HepG2 (cell line): Measurements from ENCODE around the gene LTB4R2. TPM values are rescaled to one million over a fixed set of nuclear protein-coding genes. Genes with fewer than 3 reads are reported as not detected.

Source experiments
- HNF4A ChIP-seq: sonication (generic); formaldehyde crosslinking; IDR thresholded peaks from 2 replicates; pipeline ENCODE4 v1.4.0; 2020; ENCODE audit warnings: missing genetic modification reagents
- HNF4G ChIP-seq, 2 experiments: sonication (generic) in 1 of 2; formaldehyde crosslinking in 1 of 2; IDR thresholded peaks; 2 replicates each; pipeline versions ENCODE4 v1.4.0 to v1.6.1; 2011 to 2020; ENCODE audit warnings: borderline replicate concordance in 2 of 2, low read depth in 2 of 2, mild to moderate bottlenecking in 2 of 2, low read length in 1 of 2, missing genetic modification reagents in 1 of 2, moderate library complexity in 1 of 2
- NCOR1 ChIP-seq: fragments of 200-600 bp; sonication (generic); IDR thresholded peaks from 2 replicates; pipeline ENCODE4 v1.7.0; 2017; ENCODE audit warnings: antibody characterized with exemption, low read length, borderline replicate concordance
- SAP130 ChIP-seq: IDR thresholded peaks from 2 replicates; pipeline ENCODE4 v1.6.1; 2016; ENCODE audit warnings: low read depth
- SOX5 ChIP-seq: IDR thresholded peaks from 2 replicates; pipeline ENCODE4 v1.6.1; 2016; ENCODE audit warnings: borderline replicate concordance
- TBP ChIP-seq: sonication (generic); formaldehyde crosslinking; IDR thresholded peaks from 2 replicates; pipeline ENCODE4 v1.5.0; 2020; ENCODE audit warnings: missing genetic modification reagents
- YEATS4 ChIP-seq: sonication (generic); formaldehyde crosslinking; IDR thresholded peaks from 2 replicates; pipeline ENCODE4 v1.4.0; 2020; ENCODE audit warnings: missing genetic modification reagents, borderline replicate concordance
- ZNF292 ChIP-seq: sonication (generic); formaldehyde crosslinking; IDR thresholded peaks from 2 replicates; pipeline ENCODE4 v1.8.1; 2022; ENCODE audit warnings: mild to moderate bottlenecking, low read depth, missing genetic modification reagents, borderline replicate concordance
- ZNF570 ChIP-seq: sonication (generic); formaldehyde crosslinking; IDR thresholded peaks from 2 replicates; pipeline ENCODE4 v1.4.0; 2020; ENCODE audit warnings: mild to moderate bottlenecking, missing genetic modification reagents, borderline replicate concordance
- polyA plus RNA-seq, 8 experiments: library from polyadenylated mRNA; depleted of rRNA in 3 of 8; stranded (reverse) in 7 of 8; unstranded in 1 of 8; fragments of >200 nt; fragmentation: Illumina TruSeq in 4 of 8; extraction: Trizol in 4 of 8; gene quantifications; 2 replicates each; pipeline versions ENCODE4 v1.2.1 to v1.2.3, GENCODE V29; 2011 to 2016; ENCODE audit warnings: low read depth in 4 of 8, missing spikeins in 1 of 8, mixed read lengths in 1 of 8; ENCODE audit not compliant: insufficient read depth in 1 of 8
- total RNA-seq, 5 experiments: library from RNA; depleted of rRNA; stranded (reverse); fragments of >200 nt; fragmentation: Illumina TruSeq; extraction: Trizol; gene quantifications; 2 replicates each; pipeline ENCODE4 v1.2.3, GENCODE V29; 2016; ENCODE audit warnings: low read depth in 1 of 5
- TF ChIP-seq, protein P1 (sequence below): sonication (generic); formaldehyde crosslinking; IDR thresholded peaks from 2 replicates; pipeline ENCODE4 v1.4.0; 2020; ENCODE audit warnings: missing genetic modification reagents
- TF ChIP-seq, protein P2 (sequence below): sonication (generic); formaldehyde crosslinking; IDR thresholded peaks from 2 replicates; pipeline ENCODE4 v1.8.0; 2022; ENCODE audit warnings: mild to moderate bottlenecking, missing genetic modification reagents, moderate library complexity
- TF ChIP-seq, protein P3 (sequence below): sonication (generic); formaldehyde crosslinking; IDR thresholded peaks from 2 replicates; pipeline ENCODE4 v1.4.0; 2020; ENCODE audit warnings: missing genetic modification reagents, low read depth, mild to moderate bottlenecking, borderline replicate concordance
- TF ChIP-seq, protein P4 (sequence below): sonication (generic); formaldehyde crosslinking; IDR thresholded peaks from 2 replicates; pipeline ENCODE4 v1.5.1; 2020; ENCODE audit warnings: mild to moderate bottlenecking, missing genetic modification reagents, borderline replicate concordance
- TF ChIP-seq, protein P5 (sequence below), 2 experiments: sonication (generic) in 1 of 2; formaldehyde crosslinking in 1 of 2; IDR thresholded peaks; 2 replicates each; pipeline versions ENCODE4 v1.4.0 to v1.6.1; 2016 to 2020; ENCODE audit warnings: borderline replicate concordance in 1 of 2, low read depth in 1 of 2, mild to moderate bottlenecking in 1 of 2, missing genetic modification reagents in 1 of 2
- TF ChIP-seq, protein P6 (sequence below): sonication (generic); formaldehyde crosslinking; conservative IDR thresholded peaks from 2 replicates; pipeline ENCODE4 v1.8.1; 2023; ENCODE audit warnings: missing genetic modification reagents

LTB4R2 gene
- total and polyA plus RNA-seq, 2 of the 13 experiments (the other 11 are each of a cell fraction or from before 2014, with no cell fraction given): 3.9 to 6.9 TPM

DNA sequence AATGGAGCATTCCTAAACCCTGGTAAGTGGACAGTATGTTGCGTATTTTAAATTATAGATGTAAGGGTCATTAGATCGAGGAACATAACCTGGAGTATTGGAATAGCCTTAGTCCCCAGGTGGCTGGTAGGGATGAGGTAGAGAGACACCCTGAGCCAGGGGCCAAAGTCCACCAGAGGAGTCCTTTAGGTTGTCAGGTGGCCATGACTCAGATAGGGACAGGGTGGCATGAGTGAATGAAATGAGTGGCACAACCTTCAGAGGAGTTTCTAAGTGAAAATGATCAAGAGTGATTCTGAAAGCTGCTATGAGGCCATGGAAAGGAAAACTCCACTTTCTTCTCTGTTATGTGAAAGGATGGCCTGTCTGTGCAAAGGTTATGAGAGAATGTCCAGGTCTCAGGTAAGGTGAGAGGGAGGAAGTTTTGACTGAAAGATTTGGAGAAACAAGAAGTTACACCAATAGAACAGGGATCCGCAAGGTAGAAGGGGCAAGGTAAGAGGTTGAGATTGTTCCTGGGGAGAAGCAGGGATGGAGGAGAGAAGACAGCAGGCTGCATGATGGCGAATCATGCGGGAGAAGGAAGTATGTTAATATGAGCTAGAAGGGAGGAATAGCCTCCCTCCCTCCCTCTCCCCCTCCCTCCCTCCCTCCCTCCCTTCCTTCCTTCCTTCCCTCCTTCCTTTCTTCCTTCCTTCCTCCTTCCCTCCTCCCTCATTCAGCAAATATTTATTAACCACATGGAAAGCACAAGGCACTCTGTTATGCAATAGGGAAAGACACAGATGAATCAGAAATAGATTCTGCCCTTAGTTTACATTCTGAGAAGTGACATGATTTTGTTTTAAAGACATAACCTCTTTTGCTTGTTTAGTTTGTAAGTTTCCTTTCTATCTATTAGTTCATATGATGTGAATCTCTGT lies 43.9 kb downstream of the LTB4R2 start (continued):
- TF ChIP-seq, protein P1, sequence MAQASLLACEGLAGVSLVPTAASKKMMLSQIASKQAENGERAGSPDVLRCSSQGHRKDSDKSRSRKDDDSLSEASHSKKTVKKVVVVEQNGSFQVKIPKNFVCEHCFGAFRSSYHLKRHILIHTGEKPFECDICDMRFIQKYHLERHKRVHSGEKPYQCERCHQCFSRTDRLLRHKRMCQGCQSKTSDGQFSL (CRISPR knock-in tag): no peak
- TF ChIP-seq NCOR1 (no peak), YEATS4 (CRISPR knock-in tag) (no peak), ZNF292 (CRISPR knock-in tag) (no peak), ZNF570 (CRISPR knock-in tag) (no peak), SOX5 (no peak), SAP130 (CRISPR knock-in tag) (no peak), HNF4A (peak; percentile 65), HNF4G (IDR thresholded peaks at IDR 0.05; ENCODE audit: borderline replicate concordance, low read depth, low read length) (peak; percentile 34; the same call in 1 of the 2 replicates), HNF4G (CRISPR knock-in tag; IDR thresholded peaks at IDR 0.05; ENCODE audit: borderline replicate concordance, low read depth) (no peak), TBP (CRISPR knock-in tag) (no peak)
- TF ChIP-seq, protein P2, sequence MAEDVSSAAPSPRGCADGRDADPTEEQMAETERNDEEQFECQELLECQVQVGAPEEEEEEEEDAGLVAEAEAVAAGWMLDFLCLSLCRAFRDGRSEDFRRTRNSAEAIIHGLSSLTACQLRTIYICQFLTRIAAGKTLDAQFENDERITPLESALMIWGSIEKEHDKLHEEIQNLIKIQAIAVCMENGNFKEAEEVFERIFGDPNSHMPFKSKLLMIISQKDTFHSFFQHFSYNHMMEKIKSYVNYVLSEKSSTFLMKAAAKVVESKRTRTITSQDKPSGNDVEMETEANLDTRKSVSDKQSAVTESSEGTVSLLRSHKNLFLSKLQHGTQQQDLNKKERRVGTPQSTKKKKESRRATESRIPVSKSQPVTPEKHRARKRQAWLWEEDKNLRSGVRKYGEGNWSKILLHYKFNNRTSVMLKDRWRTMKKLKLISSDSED (CRISPR knock-in tag): no peak
- TF ChIP-seq, protein P3, sequence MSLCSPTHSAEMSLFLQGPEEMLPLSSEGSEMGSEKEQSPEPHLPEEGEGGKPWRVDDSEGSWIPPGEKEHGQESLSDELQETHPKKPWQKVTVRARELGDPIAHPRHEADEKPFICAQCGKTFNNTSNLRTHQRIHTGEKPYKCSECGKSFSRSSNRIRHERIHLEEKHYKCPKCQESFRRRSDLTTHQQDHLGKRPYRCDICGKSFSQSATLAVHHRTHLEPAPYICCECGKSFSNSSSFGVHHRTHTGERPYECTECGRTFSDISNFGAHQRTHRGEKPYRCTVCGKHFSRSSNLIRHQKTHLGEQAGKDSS: no peak
- TF ChIP-seq, protein P4, sequence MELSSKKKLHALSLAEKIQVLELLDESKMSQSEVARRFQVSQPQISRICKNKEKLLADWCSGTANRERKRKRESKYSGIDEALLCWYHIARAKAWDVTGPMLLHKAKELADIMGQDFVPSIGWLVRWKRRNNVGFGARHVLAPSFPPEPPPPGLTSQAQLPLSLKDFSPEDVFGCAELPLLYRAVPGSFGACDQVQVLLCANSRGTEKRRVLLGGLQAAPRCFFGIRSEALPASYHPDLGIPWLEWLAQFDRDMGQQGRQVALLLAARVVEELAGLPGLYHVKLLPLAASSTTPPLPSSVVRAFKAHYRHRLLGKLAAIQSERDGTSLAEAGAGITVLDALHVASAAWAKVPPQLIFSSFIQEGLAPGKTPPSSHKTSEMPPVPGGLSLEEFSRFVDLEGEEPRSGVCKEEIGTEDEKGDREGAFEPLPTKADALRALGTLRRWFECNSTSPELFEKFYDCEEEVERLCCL (CRISPR knock-in tag): no peak
- TF ChIP-seq, protein P5, sequence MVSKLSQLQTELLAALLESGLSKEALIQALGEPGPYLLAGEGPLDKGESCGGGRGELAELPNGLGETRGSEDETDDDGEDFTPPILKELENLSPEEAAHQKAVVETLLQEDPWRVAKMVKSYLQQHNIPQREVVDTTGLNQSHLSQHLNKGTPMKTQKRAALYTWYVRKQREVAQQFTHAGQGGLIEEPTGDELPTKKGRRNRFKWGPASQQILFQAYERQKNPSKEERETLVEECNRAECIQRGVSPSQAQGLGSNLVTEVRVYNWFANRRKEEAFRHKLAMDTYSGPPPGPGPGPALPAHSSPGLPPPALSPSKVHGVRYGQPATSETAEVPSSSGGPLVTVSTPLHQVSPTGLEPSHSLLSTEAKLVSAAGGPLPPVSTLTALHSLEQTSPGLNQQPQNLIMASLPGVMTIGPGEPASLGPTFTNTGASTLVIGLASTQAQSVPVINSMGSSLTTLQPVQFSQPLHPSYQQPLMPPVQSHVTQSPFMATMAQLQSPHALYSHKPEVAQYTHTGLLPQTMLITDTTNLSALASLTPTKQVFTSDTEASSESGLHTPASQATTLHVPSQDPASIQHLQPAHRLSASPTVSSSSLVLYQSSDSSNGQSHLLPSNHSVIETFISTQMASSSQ (IDR thresholded peaks at IDR 0.05; ENCODE audit: low read depth): no peak
- TF ChIP-seq, protein P5 (CRISPR knock-in tag; IDR thresholded peaks at IDR 0.05; ENCODE audit: borderline replicate concordance): no peak
- TF ChIP-seq, protein P6, sequence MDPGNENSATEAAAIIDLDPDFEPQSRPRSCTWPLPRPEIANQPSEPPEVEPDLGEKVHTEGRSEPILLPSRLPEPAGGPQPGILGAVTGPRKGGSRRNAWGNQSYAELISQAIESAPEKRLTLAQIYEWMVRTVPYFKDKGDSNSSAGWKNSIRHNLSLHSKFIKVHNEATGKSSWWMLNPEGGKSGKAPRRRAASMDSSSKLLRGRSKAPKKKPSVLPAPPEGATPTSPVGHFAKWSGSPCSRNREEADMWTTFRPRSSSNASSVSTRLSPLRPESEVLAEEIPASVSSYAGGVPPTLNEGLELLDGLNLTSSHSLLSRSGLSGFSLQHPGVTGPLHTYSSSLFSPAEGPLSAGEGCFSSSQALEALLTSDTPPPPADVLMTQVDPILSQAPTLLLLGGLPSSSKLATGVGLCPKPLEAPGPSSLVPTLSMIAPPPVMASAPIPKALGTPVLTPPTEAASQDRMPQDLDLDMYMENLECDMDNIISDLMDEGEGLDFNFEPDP (CRISPR knock-in tag): no peak
